ENCODE results near the gene OR52E5.

The OR52E5 gene

GRCh38 chr11:5932671-5933070, 39.7 kb downstream of the OR52E5 start:
- DNase-seq (ENCODE audit: low read depth in 2 of 3, low spot score in 1 of 3): no peak

- DNase-seq (ENCODE audit: low read depth in 2 of 3, low spot score in 1 of 3): no peak
These were observed 40.1 kb downstream of the OR52E5 start for GRCh38 chr11:5933116-5933515.

GRCh38 chr11:5937868-5938602, 45.0 kb downstream of the OR52E5 start:
- no peak for DNase-seq (ENCODE audit: low read depth in 2 of 3, low spot score in 1 of 3)

- no peak for DNase-seq (ENCODE audit: low read depth in 2 of 3, low spot score in 1 of 3)
These were observed 45.6 kb downstream of the OR52E5 start for GRCh38 chr11:5938603-5938965.

DNA sequence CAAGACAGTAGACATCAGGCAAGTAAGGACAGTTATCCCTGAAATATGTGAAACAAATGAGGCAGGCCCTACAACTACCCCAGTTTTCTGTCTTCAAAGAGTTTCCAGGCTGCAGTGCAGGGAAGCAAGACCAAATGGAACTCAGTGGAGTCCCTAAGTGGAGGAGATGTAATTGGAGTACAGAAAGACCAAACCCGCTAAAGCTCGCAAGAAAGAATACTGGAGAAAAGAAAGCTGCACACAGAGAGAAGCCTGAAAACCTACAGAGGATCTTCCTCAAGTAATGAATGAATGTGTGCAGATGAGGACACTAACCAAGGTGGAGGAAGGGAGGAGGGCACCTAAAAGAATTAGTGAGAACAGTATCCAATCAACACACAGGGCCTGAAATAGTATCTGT, 47.7 kb downstream of the OR52E5 start:
- DNase-seq (ENCODE audit: low read depth in 2 of 3, low spot score in 1 of 3): no peak

GRCh38 chr11:5941951-5942350, 48.9 kb downstream of the OR52E5 start, which contains the start of gene OR56A3:
TSS of gene OR56A3 (plus strand) at chr11:5942251. CDS start at chr11:5947347, 5,096 bp downstream.
- no peak for DNase-seq (ENCODE audit: low read depth in 2 of 3, low spot score in 1 of 3)
